Suppressor macrophage treated with lipopolysaccharide for 1 hour (primary cell): ENCODE measurements around the gene MS4A8.

ENCODE experiments used
- DNase-seq, 3 donors: peaks; one replicate each; pipeline ENCODE4 v3.0.0-alpha.2; 2020 to 2022

The MS4A8 gene

GRCh38 chr11:60731586-60731985, 32.2 kb downstream of the MS4A8 start:
- DNase-seq = no peak

GRCh38 chr11:60734279-60734678, 34.9 kb downstream of the MS4A8 start:
- DNase-seq = no peak

GRCh38 chr11:60739114-60739513, 39.7 kb downstream of the MS4A8 start:
- no peak for DNase-seq

- DNase-seq = no peak
These were observed 41.2 kb downstream of the MS4A8 start for GRCh38 chr11:60740573-60740972.

GRCh38 chr11:60741421-60741820, 42.0 kb downstream of the MS4A8 start:
- no peak for DNase-seq

- no peak for DNase-seq
These were observed 43.6 kb downstream of the MS4A8 start for GRCh38 chr11:60743058-60743457.

- DNase-seq = no peak
These were observed 44.7 kb downstream of the MS4A8 start for GRCh38 chr11:60744114-60744513.

- DNase-seq = no peak
These were observed 48.0 kb downstream of the MS4A8 start for GRCh38 chr11:60747359-60747873.

GRCh38 chr11:60748225-60748624, 48.8 kb downstream of the MS4A8 start:
- no peak for DNase-seq

- DNase-seq = no peak
These were observed 49.4 kb downstream of the MS4A8 start for GRCh38 chr11:60748821-60749220.

GRCh38 chr11:60750911-60751310, 51.5 kb downstream of the MS4A8 start:
- no peak for DNase-seq

GRCh38 chr11:60753309-60753708, 53.9 kb downstream of the MS4A8 start:
- DNase-seq = no peak

GRCh38 chr11:60754887-60755286, 55.5 kb downstream of the MS4A8 start:
- no peak for DNase-seq

- peak in 2 of 3 donors; percentile 31 to 32 for DNase-seq
These were observed 57.1 kb downstream of the MS4A8 start, which contains the start of gene MS4A15 for GRCh38 chr11:60756307-60757032. Gene MS4A15, plus strand, starts transcription at chr11:60756867. Its CDS starts 6,867 bp downstream, at chr11:60763734.

- no peak for DNase-seq
These were observed 57.9 kb downstream of the MS4A8 start for GRCh38 chr11:60757231-60757800.

GRCh38 chr11:60758671-60759070, 59.3 kb downstream of the MS4A8 start:
- peak in 1 of 3 donors; percentile 19 for DNase-seq

GRCh38 chr11:60759438-60760225, 60.2 kb downstream of the MS4A8 start:
- peak; percentile 38 to 45 (median 45) for DNase-seq

- peak in 2 of 3 donors; percentile 27 to 34 for DNase-seq
These were observed 62.2 kb downstream of the MS4A8 start for GRCh38 chr11:60761436-60762190.

GRCh38 chr11:60762851-60763691, 63.7 kb downstream of the MS4A8 start:
- DNase-seq = peak; percentile 23 to 29 (median 28)

- no peak for DNase-seq
These were observed 64.4 kb downstream of the MS4A8 start for GRCh38 chr11:60763692-60764369.

GRCh38 chr11:60764879-60765278, 65.5 kb downstream of the MS4A8 start:
- no peak for DNase-seq
